DMS53 (cell line): ENCODE measurements around the gene FSTL4.

Experiments used
- DNase-seq: peaks from one replicate; lab custom pipeline; 2025; lab: John Stamatoyannopoulos, UW

The FSTL4 gene

DNA sequence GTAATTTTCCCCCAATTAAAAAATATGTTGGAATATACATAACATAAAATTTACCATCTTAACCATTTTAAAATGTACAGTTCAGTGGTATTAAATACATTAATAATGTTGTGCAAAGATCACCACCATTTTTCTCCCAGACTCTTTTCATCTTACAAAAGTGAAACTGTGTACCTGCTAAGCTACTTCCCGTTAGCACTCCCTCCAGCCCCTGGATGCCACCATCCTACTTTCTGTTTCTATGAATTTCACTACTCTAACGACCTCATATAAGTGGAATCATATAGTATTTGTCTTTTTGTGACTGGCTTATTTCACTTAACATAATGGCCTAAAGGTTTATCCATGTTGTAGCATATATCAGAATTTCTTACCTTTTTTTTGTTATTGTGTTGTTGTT is 447.6 kb downstream of the FSTL4 start:
- DNase-seq: no peak

DNA sequence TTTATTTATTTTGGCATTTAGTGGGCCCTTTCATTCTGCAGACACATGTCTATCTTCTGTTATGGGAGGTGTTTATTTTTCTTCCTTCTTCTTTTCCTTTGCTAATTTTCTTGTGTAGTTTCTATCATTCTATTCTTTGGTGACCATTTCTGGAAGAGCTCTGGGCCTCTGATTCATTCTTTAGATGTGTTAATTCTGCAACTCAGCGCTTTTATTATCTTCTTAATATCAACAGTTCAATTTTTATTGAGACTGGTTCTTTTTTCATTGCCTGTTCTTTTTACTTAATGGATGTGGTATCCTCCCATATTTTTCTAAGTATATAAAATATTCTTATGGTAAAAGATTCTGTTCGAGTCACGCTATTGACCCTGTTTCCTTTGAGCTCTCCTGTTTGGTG is 448.5 kb downstream of the FSTL4 start:
- DNase-seq: no peak

DNA sequence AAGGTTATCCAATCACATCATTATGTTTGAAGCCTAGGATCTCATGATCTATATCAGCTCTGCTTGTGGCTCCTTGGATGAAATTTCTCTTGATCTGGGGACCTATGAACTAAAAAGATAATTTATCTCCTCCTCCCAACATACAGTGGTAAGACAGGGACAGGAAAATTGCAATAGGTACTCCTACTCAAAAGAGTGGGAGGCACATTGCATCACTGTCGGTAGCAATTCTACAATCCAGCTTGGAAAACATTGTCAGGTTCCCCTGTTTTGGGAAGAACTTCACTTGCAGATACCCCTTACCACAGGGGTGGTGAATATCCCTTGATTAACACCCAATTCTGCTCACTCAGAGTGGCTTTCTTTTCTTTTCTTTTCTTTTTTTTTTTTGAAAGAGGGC is 452.8 kb downstream of the FSTL4 start:
- DNase-seq: no peak

DNA sequence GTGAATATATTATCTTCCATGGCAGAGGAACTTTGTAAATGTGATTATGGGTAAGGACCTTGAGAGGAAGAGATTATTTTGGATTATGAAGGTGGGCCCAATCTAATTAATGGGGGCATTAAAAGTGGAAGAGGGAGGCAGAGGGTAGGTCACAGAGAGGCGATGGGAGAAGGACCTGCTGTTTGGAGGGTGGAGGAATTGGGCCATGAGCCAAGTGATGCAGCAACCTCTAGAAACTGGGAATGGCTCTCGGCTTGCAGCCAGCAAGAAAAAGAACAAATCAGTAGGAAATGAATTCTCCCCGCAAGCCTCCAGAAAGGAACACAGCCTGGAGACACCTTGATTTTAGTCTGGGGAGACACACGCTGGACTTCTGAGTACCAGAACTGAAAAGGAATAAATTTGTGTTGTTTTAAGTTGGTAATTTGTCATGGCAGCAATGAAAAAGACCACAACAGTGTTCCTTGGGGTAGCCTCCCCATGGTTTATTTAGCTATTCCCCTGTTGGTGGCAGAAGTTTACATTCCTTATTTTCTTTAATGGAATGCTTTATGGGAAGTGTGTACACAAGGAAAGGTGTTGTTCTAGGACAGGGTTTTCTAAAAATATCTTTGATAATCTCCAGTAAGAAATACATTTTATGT is 456.9 kb downstream of the FSTL4 start:
- peak; percentile 23 for DNase-seq

DNA sequence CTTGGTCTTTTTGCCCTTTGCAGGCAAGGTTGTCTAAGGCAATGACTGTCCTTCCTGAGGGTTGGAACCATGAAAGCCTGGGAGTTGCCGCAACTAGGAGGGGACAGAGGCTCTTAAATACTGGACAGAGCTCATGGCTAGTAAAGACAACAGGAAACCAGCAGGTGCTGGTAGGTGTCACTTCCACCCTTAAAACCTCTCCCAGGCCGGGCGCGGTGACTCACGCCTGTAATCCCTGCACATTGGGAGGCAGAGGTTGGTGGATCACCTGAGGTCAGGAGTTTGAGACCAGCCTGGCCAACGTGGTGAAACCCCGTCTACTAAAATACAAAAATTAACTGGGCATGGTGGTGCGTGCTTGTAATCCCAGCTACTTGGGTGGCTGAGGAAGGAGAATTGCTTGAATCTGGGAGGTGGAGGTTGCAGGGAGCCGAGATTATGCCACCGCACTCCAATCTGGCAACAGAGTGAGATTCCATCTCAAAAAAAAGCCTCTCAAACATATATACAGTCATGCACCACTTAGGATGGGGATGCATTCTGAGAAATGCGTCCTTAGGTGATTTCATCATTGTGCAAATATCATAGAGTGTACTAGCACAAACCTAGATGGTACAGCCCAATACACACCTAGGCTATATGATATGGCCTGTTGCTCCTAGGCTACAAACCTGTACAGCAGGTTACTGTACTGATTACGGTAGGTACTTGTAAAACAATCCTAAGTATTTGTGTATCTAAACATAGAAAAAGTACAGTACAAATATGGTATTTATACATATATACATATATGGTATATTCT is 457.9 kb downstream of the FSTL4 start:
- peak; percentile 95 for DNase-seq

DNA sequence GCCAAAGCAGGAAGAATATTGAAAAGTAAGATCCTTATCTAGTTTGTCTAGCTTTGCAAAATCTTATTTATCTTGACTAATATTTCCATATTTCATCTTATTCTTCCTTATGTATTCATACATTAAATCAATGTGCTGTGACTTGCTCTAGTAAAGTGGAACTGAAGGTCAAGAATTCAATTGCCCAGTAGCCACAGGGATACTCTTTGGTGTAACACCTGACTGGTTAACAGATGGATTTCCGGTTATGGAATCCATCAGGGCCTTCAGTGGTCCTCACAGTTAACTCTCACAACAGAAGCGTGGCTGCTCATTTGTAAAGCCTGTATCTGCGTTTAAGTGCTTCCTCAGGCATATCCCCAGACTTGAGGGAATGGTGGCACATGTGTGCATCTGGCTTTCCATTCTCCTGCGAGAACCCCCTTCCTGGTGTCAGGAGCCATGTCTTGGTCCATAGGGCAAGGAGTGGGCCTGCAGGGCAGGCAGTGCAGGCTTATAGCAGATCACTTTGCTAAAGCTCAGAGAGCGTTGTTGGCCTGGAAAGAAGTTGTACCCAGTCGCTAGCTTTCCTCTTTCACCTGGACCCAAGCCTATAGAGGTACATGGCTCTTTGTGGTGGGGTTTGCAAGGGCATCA is 461.3 kb downstream of the FSTL4 start:
- no peak for DNase-seq

DNA sequence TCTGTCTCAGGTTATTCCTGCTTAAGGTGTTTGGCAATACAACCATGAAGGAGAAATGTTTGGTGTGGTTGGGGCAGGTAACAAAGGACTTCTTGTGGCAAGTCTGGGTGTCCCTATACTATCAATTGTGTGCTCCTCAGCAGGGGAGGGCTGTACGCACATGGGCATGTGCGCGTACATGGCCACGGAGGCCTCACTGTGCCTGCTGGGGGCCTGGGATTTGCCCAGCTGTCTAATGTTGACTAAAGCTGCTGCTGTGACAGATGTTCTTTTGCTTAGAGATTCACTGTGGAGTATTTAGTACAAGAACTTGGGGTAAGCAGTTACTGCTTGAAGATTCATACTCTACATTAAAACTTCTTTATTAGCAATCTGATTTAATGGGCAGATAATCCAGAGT is 463.0 kb downstream of the FSTL4 start:
- DNase-seq: peak; percentile 84

DNA sequence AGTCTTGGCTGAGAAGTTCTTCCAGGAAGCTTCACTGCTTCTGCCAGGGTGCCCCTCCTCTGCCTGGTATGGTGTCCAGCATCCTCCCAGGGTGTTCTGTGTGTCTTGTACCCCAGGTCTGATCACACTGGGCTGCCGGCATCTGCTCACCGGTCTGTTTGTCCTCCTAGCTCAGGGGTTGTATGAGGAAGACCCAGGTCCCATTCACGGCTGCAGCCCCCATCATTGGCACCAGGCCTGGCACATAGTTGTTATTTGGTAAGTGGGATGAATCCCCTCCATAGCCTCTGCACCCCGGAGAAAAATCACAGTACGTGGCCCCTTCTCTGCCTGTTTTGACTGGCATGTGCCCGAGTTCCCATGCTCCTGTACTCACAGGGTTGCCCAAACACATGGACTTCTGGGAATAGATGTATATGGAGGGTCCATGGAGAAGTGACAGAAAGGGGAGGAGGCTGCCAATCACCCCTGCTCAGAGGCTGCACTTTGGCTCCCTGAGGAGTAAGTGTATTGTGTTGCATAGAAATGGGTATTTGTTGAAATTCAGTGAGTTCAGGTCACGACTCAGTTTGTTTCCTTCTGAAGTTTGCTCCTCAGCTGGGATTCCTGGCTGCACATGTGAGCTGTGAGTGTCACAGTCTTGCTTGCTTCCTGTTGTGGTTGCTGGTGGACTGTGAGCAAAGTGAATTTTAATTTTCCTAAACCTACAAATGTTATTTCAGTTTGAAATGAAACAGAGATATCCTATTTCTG is 464.4 kb downstream of the FSTL4 start:
- DNase-seq: no peak

DNA sequence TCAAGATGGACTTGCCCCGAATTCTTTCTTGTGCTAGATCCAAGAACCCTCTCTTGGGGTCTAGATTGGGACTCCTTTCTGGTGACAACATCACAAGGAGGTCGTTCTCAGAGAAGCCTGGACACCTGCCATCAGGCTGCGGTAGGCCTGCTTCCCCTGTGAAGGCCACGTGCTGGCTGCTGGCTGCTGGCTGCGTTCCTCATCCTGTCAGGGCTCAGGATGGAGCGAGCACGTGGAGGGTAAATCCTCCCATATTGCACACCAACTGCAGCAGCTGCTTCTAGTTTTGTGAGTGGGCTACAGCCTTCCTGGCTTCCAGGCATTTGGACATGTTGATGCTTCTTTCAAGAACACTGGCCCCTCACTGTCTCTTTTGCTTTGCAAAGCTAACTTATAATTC is 464.9 kb downstream of the FSTL4 start:
- no peak for DNase-seq
